Esophagus muscularis mucosa (tissue), 4 donors: Measurements from ENCODE around the gene CABP4. TPM values are rescaled to one million over a fixed set of nuclear protein-coding genes. Genes with fewer than 3 reads are reported as not detected.

Experiments
- DNase-seq: peaks from one replicate; pipeline ENCODE4 v3.0.0-alpha.2; 2017; ENCODE audit errors: extremely low spot score
- H3K27ac ChIP-seq, 4 donors: fragments of 200-600 bp; sonication (generic); replicated peaks in 1 of 4; 1 replicate in 3 of 4; 2 replicates in 1 of 4; pipeline ENCODE4 v1.5.1; 2016 to 2019; ENCODE audit warnings: mild to moderate bottlenecking in 1 of 4
- H3K27me3 ChIP-seq, 4 donors: fragments of 200-600 bp; sonication (generic); one replicate each; pipeline versions ENCODE4 v1.5.1 to v1.6.0; 2016 to 2019
- H3K36me3 ChIP-seq, 4 donors: fragments of 200-600 bp; sonication (generic); one replicate each; pipeline ENCODE4 v1.5.1; 2016 to 2019
- H3K4me1 ChIP-seq, 4 donors: fragments of 200-600 bp; sonication (generic); one replicate each; pipeline ENCODE4 v1.5.1; 2016 to 2019
- H3K4me3 ChIP-seq, 4 donors: fragments of 200-600 bp; sonication (generic); 1 replicate in 2 of 4; 2 replicates in 2 of 4; pipeline ENCODE4 v1.5.1; 2016 to 2019; ENCODE audit warnings: mild to moderate bottlenecking in 4 of 4, moderate library complexity in 1 of 4
- H3K9me3 ChIP-seq, 4 donors: fragments of 200-600 bp; sonication (generic); 1 replicate in 3 of 4; 2 replicates in 1 of 4; pipeline ENCODE4 v1.5.1; 2016 to 2019
- EP300 ChIP-seq: sonication (generic); formaldehyde crosslinking; IDR thresholded peaks from one replicate; pipeline ENCODE4 v1.6.1; 2017; ENCODE audit warnings: antibody characterized with exemption
- POLR2A ChIP-seq: fragments of 450-650 bp; IDR thresholded peaks from one replicate; pipeline ENCODE4 v1.6.1; 2017; ENCODE audit warnings: antibody characterized with exemption, moderate library complexity, mild to moderate bottlenecking, low read depth
- POLR2AphosphoS5 ChIP-seq, 2 donors: sonication (generic); formaldehyde crosslinking; IDR thresholded peaks; one replicate each; pipeline ENCODE4 v1.6.1; 2017; ENCODE audit warnings: antibody characterized with exemption in 2 of 2
- WGBS: methylation state at CpG from one replicate; pipeline ENCODE4 v1.1.5; 2018; 5-methylcytosine and 5-hydroxymethylcytosine counted together
- intact Hi-C: fragments of 100-400 bp; cut with DNase I; formaldehyde crosslinking; loops from one replicate; pipeline ENCODE4 v1.15.1; 2023
- total RNA-seq, 4 donors: library from RNA; depleted of rRNA; stranded (reverse); fragments of >200 nt; gene quantifications; one replicate each; pipeline versions ENCODE4 v1.1.0 to v1.2.1, GENCODE V29; 2016
- TF ChIP-seq, protein P1 (sequence below), 3 experiments: fragments of 200-600 bp in 2 of 3; fragments of 450-650 bp in 1 of 3; sonication (generic) in 2 of 3; IDR thresholded peaks; one replicate each; pipeline ENCODE4 v1.5.1; 2017 to 2019; ENCODE audit warnings: antibody characterized with exemption in 3 of 3, mild to moderate bottlenecking in 2 of 3, moderate library complexity in 1 of 3

Gene CABP4
- total RNA-seq, 4 donors from 2014 or later: 0.50 to 2.9 (median 1.5) TPM

DNA sequence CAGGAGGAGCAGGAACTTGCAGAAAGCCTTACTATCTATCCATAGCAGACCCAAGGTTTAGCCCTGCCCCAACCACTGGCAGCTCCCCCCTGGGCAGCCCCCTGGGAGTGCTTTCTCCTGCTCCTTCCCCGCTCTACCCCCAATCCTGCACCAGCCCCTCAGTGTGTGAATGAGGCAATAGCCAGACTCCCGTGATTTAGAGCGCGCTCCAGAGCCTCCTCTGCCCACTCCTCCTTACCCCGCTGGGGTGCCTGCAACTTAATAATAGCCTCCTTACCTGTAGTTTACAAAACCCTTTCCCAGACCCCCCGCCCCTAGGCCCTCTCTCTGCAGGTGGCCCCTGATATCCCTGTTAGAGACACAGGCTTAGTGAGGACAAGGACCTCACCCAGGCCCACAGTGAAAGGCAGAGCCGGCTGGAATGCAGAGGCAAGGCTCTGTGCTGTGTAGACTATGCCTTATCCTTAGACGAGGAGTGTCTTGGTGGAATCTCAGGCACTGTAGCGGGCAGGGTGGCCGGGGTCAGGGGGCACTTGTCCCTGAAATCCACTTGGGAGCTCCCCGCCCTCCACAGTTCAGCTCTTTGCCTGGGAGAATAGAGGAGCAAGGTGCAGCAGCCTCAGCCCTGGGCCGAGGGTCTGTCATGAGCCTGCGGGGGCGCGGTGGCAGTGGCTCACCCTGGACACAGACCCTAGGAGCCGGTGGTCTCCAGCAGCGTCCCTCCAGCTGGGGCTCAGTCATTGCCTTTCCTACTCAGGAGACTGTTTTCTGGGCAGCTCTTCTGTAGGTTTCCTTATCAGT lies 44.0 kb upstream of the CABP4 start:
- TF ChIP-seq, protein P1, sequence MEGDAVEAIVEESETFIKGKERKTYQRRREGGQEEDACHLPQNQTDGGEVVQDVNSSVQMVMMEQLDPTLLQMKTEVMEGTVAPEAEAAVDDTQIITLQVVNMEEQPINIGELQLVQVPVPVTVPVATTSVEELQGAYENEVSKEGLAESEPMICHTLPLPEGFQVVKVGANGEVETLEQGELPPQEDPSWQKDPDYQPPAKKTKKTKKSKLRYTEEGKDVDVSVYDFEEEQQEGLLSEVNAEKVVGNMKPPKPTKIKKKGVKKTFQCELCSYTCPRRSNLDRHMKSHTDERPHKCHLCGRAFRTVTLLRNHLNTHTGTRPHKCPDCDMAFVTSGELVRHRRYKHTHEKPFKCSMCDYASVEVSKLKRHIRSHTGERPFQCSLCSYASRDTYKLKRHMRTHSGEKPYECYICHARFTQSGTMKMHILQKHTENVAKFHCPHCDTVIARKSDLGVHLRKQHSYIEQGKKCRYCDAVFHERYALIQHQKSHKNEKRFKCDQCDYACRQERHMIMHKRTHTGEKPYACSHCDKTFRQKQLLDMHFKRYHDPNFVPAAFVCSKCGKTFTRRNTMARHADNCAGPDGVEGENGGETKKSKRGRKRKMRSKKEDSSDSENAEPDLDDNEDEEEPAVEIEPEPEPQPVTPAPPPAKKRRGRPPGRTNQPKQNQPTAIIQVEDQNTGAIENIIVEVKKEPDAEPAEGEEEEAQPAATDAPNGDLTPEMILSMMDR (IDR thresholded peaks at IDR 0.05): no peak
- TF ChIP-seq POLR2AphosphoS5 (IDR thresholded peaks at IDR 0.05): no peak
- no peak for TF ChIP-seq POLR2A
- TF ChIP-seq EP300: no peak
- DNase-seq: no peak
- H3K9me3 ChIP-seq: no peaks in the 10 kb centered on the region
- peaks cover 0 to 71% (median 10%) of the 10 kb centered on the region in 4 donors for H3K27me3 ChIP-seq
- H3K4me1 ChIP-seq: peaks cover 11 to 35% (median 25%) of the 10 kb centered on the region in 4 donors
- no peaks in the 10 kb centered on the region for H3K36me3 ChIP-seq
- 80% methylated on average over 9 of the region's 17 CpGs for WGBS
- intact Hi-C loops: no loop called here
- H3K4me3 ChIP-seq: no peak overlapping the region
- no peak overlapping the region for H3K27ac ChIP-seq

DNA sequence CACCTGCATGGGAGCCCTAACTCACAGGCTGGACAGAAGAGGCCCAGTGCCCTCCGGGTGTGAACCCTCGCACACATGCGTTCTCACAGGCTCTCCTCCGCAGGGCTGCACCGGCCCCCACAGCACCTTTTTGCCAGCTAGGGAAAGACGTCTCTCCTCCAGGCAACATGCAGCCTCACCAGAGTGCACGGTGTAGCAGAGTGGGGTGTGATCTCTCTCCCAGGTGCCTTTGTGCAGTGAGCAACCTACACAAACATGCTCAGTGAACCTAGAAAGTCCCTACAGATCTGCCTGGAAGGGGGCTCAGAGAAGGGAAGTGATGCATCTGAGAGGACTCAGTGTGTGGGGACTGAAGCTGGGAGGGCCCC lies 43.4 kb upstream of the CABP4 start:
- Histone ChIP-seq H3K36me3 (no peaks in the 10 kb centered on the region), H3K4me1 (peaks cover 17 to 41% (median 31%) of the 10 kb centered on the region in 4 donors), H3K4me3 (no peak overlapping the region), H3K27ac (no peak overlapping the region), H3K27me3 (peaks cover 0 to 65% (median 10%) of the 10 kb centered on the region in 4 donors), H3K9me3 (no peaks in the 10 kb centered on the region)
- TF ChIP-seq EP300: no peak
- TF ChIP-seq POLR2AphosphoS5 (IDR thresholded peaks at IDR 0.05): no peak
- no peak for TF ChIP-seq POLR2A
- TF ChIP-seq, protein P1 (IDR thresholded peaks at IDR 0.05): no peak
- DNase-seq: no peak
- intact Hi-C loops: no loop called here
- WGBS: 65% methylated on average over 7 of the region's 7 CpGs

DNA sequence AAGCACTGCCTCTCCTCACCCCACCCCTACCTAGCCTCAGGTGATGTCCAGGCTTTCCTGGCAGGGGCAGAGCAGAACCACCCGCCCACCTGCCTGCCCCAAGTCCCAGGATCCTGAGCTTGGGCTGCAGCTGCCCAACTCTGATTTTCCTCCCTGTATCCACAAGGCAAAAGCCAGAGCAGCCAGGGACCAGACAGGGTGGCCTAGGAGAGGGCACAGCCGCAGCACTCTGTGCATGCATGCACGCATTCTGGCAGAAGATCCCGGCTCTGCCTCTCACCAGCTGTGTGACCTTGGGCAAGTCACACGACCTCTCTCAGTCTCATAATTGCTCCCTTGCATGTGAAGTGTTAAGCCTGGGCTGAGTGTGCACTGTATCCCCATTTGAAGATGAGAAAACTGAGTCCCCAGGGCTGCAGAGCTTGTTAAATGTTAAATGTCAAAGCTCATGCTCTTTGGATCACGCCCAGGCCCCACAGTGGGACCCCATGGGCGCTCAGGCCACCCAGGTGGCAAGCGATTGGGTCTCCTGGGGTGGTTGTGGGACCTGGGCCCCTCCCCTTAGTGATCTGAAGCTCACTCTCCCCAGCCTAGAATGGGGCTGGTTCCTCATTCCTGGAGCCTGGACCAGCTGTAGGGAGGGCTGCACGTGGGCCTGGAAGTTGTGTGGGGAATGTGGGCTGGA lies 42.5 kb upstream of the CABP4 start:
- Histone ChIP-seq H3K27ac (no peak overlapping the region), H3K9me3 (no peaks in the 10 kb centered on the region), H3K36me3 (no peaks in the 10 kb centered on the region), H3K27me3 (peaks cover 0 to 56% (median 10%) of the 10 kb centered on the region in 4 donors), H3K4me1 (peaks cover 26 to 50% (median 39%) of the 10 kb centered on the region in 4 donors), H3K4me3 (no peak overlapping the region)
- intact Hi-C loops: no loop called here
- 82% methylated on average over 2 of the region's 9 CpGs for WGBS
- TF ChIP-seq, protein P1 (IDR thresholded peaks at IDR 0.05): no peak
- TF ChIP-seq POLR2A (no peak), EP300 (no peak), POLR2AphosphoS5 (IDR thresholded peaks at IDR 0.05) (no peak)
- no peak for DNase-seq

DNA sequence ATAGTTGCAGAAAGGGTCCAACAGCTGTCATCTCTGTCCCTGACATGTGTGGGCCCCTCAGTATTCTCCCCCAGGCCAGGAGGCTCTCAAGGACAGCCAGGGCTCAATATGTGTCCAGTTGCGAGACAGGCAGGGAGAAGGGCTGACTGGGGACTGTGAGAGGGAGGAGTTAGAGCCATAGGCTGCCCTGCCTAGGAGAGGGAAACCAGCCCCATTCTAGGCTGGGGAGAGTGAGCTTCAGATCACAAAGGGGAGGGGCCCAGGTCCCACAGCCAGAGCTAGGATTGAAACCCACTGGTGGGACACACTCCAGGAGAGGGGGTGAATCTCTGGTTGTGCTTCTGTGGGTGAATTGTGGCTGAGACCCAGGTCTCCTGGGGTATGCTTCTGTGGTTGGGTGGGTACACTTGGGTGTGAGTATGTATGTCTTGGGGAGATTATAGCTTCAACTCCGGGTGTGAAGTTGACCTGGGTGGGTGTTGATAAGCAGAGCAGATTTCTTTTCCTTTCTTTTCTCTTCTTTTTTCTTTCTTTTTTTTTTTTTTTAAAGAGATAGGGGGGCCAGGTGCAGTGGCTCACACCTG lies 41.8 kb upstream of the CABP4 start:
- no peak for DNase-seq
- Histone ChIP-seq H3K4me1 (peaks cover 32 to 55% (median 42%) of the 10 kb centered on the region in 4 donors), H3K27ac (no peak overlapping the region), H3K27me3 (peaks cover 0 to 49% (median 10%) of the 10 kb centered on the region in 4 donors), H3K9me3 (no peaks in the 10 kb centered on the region), H3K36me3 (no peaks in the 10 kb centered on the region), H3K4me3 (no peak overlapping the region)
- intact Hi-C loops: no loop called here
- WGBS: 64% methylated on average over 1 of the region's 2 CpGs
- TF ChIP-seq POLR2AphosphoS5 (IDR thresholded peaks at IDR 0.05) (no peak), EP300 (no peak), POLR2A (no peak)
- TF ChIP-seq, protein P1 (IDR thresholded peaks at IDR 0.05): no peak
